Measurements from ENCODE around the gene PLAGL1.
A peak's percentile ranks its signal among the peaks of the same experiment; 100 is the strongest.

The PLAGL1 gene, protein sequence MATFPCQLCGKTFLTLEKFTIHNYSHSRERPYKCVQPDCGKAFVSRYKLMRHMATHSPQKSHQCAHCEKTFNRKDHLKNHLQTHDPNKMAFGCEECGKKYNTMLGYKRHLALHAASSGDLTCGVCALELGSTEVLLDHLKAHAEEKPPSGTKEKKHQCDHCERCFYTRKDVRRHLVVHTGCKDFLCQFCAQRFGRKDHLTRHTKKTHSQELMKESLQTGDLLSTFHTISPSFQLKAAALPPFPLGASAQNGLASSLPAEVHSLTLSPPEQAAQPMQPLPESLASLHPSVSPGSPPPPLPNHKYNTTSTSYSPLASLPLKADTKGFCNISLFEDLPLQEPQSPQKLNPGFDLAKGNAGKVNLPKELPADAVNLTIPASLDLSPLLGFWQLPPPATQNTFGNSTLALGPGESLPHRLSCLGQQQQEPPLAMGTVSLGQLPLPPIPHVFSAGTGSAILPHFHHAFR

DNA sequence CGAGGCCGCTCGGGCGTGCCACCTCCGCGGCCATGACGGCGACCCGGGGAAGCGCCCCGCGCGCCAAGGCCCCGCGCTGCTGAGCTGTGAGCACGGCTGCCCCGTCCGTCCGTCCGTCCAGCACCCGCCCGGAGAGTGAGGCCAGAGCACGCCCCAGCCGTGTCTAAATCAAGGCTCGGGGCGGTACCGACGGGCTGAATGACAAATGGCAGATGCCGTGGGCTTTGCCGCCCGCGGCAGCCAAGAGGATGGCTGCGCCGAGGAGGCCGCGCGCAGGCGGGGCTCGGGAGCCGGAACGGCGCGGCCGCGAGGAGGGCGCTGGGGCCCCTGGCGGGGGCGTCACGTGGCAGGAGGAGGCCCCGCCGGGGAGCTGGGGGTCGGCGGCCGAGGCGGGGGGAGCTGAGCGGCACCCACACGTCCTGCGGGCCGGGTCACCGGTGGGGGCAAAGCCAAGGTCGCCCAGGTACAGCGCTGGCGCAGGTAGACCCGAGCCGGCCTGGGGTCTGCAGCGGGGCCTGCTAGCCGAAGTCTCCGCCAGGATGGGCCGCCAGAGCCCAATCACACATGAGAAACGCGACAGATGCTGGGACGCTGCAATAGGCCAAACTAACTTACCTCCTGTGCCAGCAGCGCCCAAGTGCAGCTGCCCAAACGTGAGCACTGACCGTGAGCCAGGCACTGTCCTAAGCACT lies at the start of gene PLAGL1:
TSS of gene PLAGL1 (minus strand) at position 140 of the 692 bp plus-strand sequence. CDS start 60,123 bp downstream, outside the sequence.
- peak within 1 kb of the TSS; percentile 79 for H3K27ac Mint-ChIP-seq
- DNase-seq, result peak; percentile 55
- TF ChIP-seq, protein P1, sequence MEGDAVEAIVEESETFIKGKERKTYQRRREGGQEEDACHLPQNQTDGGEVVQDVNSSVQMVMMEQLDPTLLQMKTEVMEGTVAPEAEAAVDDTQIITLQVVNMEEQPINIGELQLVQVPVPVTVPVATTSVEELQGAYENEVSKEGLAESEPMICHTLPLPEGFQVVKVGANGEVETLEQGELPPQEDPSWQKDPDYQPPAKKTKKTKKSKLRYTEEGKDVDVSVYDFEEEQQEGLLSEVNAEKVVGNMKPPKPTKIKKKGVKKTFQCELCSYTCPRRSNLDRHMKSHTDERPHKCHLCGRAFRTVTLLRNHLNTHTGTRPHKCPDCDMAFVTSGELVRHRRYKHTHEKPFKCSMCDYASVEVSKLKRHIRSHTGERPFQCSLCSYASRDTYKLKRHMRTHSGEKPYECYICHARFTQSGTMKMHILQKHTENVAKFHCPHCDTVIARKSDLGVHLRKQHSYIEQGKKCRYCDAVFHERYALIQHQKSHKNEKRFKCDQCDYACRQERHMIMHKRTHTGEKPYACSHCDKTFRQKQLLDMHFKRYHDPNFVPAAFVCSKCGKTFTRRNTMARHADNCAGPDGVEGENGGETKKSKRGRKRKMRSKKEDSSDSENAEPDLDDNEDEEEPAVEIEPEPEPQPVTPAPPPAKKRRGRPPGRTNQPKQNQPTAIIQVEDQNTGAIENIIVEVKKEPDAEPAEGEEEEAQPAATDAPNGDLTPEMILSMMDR (IDR thresholded peaks at IDR 0.05), result no peak
- peaks cover 12% of the 10 kb centered on the region for H3K27me3 Mint-ChIP-seq (ENCODE audit: low read depth, poor library complexity)
- H3K36me3 Mint-ChIP-seq (ENCODE audit: low read depth), result peaks cover 26% of the 10 kb centered on the region
- peaks cover 16% of the 10 kb centered on the region for H3K4me1 Mint-ChIP-seq
- H3K4me3 Mint-ChIP-seq, result peak within 1 kb of the TSS; percentile 87
- H3K9me3 Mint-ChIP-seq, result peaks cover 58% of the 10 kb centered on the region

DNA sequence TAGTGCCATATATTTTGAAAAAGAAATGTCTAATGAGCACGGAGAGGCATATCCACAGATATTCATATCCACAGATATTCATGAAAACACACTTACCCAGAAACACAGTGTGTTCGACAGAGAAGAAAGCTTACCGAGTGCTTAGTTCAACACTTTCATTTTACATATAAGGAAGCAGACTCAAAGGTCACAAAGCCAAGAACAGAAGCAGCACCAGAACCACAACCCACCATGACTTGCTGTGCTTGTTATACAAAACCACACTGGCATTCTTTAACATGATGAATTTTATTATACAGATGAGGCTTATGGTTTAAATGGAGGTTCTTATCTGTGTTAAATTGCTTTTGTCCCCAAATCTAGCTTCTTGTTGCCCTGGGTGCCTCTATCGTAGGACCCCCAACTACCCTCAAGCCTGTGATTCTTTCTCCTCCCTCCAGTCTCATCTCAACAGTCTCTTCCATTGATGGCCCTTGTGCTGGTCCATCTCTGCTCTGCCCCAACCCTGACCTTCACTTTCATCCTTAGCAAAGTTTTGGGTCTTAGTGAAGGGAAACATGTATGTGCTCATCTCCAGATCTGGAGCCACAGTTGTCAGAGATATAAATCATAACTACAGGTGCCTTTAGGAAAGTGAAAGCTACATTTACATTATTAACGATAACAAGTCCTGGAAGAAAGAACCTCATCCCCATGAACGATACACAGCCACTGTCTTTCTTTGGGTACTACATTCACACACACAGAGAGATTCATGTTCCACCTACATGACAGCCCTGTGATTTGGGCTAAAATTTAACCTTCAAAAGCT lies 47.3 kb upstream of the PLAGL1 start:
- peaks cover 17% of the 10 kb centered on the region for H3K27me3 Mint-ChIP-seq (ENCODE audit: low read depth, poor library complexity)
- H3K27ac Mint-ChIP-seq, result no peak overlapping the region
- TF ChIP-seq, protein P1 (IDR thresholded peaks at IDR 0.05), result no peak
- no peak overlapping the region for H3K4me3 Mint-ChIP-seq
- peaks cover under 1% of the 10 kb centered on the region for H3K9me3 Mint-ChIP-seq
- no peak for DNase-seq
- H3K4me1 Mint-ChIP-seq, result no peaks in the 10 kb centered on the region
- H3K36me3 Mint-ChIP-seq (ENCODE audit: low read depth), result no peaks in the 10 kb centered on the region

DNA sequence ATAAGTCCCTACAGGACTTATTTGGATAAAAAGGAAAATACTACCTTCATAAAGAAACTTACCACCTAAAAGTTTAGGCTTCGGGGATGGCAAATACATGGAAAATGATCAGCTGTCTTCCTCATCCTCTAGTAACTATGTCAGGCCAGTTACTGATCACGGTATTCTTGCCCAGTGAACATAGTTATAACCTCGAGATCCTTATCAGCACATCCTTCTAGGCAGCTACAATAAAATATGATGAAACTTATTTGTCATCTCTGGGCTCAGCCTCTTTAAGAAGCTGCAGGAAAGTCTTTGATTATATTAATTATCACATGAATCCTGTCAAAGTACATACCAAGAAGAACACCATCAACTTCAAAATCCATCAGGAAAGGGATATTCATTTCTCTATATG lies 45.5 kb upstream of the PLAGL1 start:
- Mint-ChIP-seq H3K9me3 (peaks cover 18% of the 10 kb centered on the region), H3K4me1 (no peaks in the 10 kb centered on the region), H3K27me3 (ENCODE audit: low read depth, poor library complexity) (peaks cover 13% of the 10 kb centered on the region), H3K4me3 (no peak overlapping the region), H3K36me3 (ENCODE audit: low read depth) (peaks cover 6% of the 10 kb centered on the region), H3K27ac (no peak overlapping the region)
- DNase-seq, result no peak
- TF ChIP-seq, protein P1 (IDR thresholded peaks at IDR 0.05), result no peak

DNA sequence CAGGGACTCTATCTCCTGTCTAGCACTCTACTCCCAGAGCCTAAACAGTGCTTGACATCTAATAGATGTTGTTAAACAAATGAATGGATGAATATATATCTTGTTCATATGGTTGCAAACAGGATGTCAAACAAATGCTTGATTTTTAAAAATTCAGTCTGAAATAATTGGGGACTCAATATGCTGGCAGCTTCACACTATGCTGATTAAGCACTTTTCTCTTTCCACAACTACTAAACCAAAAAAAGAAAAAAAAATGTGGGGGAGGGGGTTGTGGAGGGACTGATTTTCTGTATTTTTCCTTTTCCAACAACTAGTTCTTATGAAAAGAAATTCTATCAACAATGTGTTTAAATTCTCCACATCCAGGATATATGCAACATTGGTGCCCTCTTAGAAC lies 44.4 kb upstream of the PLAGL1 start:
- Mint-ChIP-seq H3K4me3 (no peak overlapping the region), H3K27me3 (ENCODE audit: low read depth, poor library complexity) (peaks cover 8% of the 10 kb centered on the region), H3K4me1 (no peaks in the 10 kb centered on the region), H3K27ac (no peak overlapping the region), H3K9me3 (peaks cover 27% of the 10 kb centered on the region), H3K36me3 (ENCODE audit: low read depth) (peaks cover 6% of the 10 kb centered on the region)
- TF ChIP-seq, protein P1 (IDR thresholded peaks at IDR 0.05), result no peak
- no peak for DNase-seq

DNA sequence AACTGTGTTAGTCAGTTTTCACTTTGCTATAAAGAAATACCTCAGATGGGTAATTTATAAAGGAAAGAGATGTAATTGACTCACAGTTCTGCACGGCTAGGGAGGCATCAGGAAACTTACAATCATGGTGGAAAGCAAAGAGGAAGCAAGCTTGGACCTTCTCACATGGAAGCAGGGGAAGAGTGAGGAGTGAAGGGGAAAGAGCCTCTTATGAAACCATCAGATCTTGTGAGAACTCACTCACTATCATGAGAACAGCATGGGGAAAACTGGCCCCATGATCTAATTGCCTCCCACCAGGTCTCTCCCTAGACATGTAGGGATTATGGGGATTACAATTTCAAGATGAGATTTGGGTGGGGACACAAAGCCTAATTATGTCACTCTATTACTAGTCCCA lies 41.3 kb upstream of the PLAGL1 start:
- TF ChIP-seq, protein P1 (IDR thresholded peaks at IDR 0.05), result no peak
- Mint-ChIP-seq H3K9me3 (peaks cover 34% of the 10 kb centered on the region), H3K36me3 (ENCODE audit: low read depth) (peaks cover 6% of the 10 kb centered on the region), H3K4me1 (no peaks in the 10 kb centered on the region), H3K4me3 (no peak overlapping the region), H3K27me3 (ENCODE audit: low read depth, poor library complexity) (peaks cover 5% of the 10 kb centered on the region), H3K27ac (peak overlapping the region; percentile 58)
- no peak for DNase-seq
